HG02798 (cell line): ENCODE data around the gene DEPDC5.

Source experiments
- ATAC-seq: cut with Tn5 transposase; IDR thresholded peaks from one replicate; pipeline ENCODE4 v1.9.1; 2021; ENCODE audit warnings: mild to moderate bottlenecking; ENCODE audit not compliant: unreplicated experiment, poor library complexity

The DEPDC5 gene

GRCh38 chr22:31943206-31943977 is 189.6 kb downstream of the DEPDC5 start:
- no peak for ATAC-seq

GRCh38 chr22:31943978-31944699 is 190.3 kb downstream of the DEPDC5 start, which contains the start of gene YWHAH:
TSS of gene YWHAH (plus strand) at chr22:31944535. CDS start at chr22:31944734, 199 bp downstream.
- peak; percentile 82 for ATAC-seq

GRCh38 chr22:31944700-31945442 is 191.1 kb downstream of the DEPDC5 start:
- peak; percentile 25 for ATAC-seq

DNA sequence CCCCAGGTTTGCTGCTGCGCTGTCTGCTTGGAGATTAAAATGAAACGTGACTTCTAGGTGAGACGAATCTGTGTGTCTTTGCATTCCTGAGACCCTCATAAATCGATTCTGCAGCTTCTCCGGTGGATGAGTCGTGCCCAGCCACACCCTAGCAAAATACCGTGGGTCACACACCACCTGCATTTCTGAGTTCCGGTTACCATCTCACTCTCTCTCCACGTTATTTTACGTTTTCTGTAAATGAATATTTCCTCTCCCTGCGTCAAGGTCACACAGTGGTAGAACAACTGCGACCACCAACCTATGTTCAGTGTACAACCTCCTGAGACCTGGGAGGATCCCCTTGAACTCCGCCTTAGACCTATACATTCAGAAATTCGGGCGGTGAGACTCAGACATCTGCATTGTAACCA is 191.6 kb downstream of the DEPDC5 start:
- no peak for ATAC-seq

DNA sequence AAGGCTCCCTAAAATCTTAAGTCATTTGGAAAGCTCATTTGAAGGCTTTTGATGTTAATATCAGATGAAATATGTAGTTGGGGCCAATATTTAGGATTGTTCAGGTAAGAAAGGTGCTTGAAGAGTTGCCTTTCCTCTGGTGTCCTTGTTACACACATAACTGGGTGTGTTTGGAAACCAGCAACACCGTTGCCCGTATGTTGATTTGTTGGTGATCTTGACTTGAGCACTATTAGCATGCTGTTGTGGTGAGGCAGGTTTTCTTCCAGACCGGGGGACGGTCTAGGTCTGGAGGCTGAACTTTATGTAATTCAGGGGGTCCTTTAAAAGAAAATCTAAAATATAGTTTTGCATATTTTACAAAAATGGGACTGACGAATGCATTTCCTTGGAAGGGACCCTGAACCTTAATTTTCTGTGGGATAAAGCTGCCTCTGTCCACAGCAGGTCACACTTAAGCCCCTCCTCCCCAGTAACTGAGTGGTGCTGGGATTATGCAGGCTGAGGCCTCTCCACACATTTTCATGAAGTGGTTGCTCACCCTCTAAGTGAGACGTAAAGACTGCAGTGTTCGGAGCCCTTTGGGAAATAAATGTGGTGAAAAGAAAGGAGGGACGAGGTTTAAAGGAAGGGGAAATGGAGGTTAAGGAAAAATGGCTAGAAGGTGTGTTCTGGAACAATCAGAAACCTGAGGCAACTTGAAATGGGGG is 192.3 kb downstream of the DEPDC5 start:
- ATAC-seq: no peak

DNA sequence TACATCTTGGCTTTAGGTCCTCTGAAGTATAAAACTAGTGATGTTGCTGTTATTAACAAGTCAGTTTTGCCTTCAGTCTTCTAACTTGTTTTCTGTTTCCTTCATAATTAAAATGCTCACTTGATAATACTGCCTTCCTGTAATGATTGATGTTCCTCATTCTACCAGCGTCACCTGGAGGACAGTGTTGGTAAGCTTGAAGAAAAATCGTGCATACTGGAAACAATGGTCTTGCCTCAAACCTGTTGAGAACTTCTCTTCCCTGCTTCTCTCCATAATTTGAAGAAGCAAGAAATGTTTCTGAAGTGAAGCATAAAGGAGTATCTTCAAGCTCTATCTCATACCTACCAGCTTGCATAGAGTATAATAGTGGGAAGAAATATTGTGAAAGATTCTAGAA is 193.5 kb downstream of the DEPDC5 start:
- no peak for ATAC-seq

GRCh38 chr22:31948002-31948401 is 194.2 kb downstream of the DEPDC5 start:
- no peak for ATAC-seq

DNA sequence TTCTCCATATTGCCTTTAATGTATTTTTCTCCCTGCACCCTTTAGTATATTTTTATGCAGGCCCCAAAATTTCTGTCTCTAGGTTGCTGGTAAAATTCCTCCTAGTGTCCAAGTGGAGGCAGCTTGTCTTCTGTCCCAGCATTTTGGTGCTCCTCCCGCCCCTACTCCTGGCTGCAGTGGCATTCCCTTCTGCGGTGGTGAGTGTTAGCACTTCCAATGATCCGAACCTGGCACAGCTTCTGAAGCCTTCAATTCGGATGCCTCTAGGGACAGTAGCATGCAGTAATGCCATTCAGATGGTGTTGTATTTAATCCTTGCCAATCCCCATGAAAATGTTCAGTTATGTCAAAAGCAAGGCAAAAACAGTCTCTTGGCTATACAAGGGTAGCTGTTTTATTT is 196.4 kb downstream of the DEPDC5 start:
- no peak for ATAC-seq

- ATAC-seq: no peak
Observed at GRCh38 chr22:31951194-31952093, 197.6 kb downstream of the DEPDC5 start.

DNA sequence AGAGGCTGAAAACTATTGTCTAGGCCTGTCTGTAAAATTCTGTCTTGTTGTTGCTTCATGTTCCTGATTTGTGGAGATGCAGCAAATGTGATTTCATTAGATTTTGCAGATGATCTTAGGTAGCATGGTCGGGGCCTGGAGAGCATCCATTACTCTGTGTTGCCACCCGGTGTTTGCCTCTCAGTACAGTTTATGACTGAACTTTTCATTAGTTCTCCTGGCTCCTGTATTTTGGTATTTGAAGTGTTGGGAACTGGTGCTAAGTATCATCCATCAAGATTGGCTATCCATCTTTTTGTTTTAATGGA is 198.2 kb downstream of the DEPDC5 start:
- ATAC-seq: no peak

DNA sequence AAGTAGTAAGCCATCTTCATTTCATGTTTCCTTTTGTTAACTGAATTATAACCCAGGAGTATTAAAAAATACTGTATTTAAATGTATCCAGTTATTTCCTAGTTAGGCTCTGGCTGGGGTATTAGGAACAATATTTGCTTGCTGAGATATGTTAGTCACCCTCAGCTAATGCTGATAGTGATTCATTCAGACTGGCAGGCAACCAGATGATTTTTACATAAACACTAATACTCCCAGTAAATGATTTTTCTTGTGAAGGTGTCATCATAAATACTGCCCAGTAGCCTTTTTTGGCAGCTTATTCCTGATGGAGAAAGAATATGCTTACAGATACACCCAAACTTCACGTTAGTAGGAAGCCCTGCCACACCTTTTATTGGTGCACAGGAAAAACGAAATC is 198.7 kb downstream of the DEPDC5 start:
- no peak for ATAC-seq

DNA sequence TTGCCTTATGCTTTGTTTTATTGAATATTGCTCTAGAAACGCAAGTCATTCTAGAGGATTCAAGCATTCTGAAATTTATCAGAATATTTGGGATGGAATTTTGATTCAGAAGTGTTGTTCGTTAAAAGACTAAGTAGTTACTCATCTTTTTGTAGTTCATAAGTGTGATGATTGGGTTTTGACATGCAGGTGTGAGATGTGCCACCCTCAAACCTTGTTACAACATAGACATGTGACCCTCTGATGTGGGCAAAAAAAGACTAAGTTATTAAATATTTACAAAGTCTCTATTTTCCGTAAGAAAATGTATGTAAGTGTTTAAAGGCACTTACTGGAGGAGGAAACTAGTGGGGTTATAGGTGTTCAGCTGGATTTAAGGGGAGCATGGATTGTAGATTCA is 199.4 kb downstream of the DEPDC5 start:
- ATAC-seq: no peak

- no peak for ATAC-seq
Observed at GRCh38 chr22:31954535-31955523, 201.0 kb downstream of the DEPDC5 start.

DNA sequence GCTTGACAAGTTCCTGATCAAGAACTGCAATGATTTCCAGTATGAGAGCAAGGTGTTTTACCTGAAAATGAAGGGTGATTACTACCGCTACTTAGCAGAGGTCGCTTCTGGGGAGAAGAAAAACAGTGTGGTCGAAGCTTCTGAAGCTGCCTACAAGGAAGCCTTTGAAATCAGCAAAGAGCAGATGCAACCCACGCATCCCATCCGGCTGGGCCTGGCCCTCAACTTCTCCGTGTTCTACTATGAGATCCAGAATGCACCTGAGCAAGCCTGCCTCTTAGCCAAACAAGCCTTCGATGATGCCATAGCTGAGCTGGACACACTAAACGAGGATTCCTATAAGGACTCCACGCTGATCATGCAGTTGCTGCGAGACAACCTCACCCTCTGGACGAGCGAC is 202.5 kb downstream of the DEPDC5 start:
- no peak for ATAC-seq
